Body of pancreas (tissue), 4 donors: ENCODE data around the gene SLC9A9.

Experiments
- CTCF ChIP-seq, 7 experiments: fragments of 450-650 bp in 4 of 7; fragments of 200-600 bp in 3 of 7; sonication (generic) in 3 of 7; IDR thresholded peaks; one replicate each; pipeline ENCODE4 v1.5.1; 2016 to 2019; ENCODE audit warnings: antibody characterized with exemption in 7 of 7
- POLR2A ChIP-seq, 3 donors: fragments of 450-650 bp; IDR thresholded peaks; one replicate each; pipeline ENCODE4 v1.6.1; 2016; ENCODE audit warnings: antibody characterized with exemption in 3 of 3, mild to moderate bottlenecking in 2 of 3

GRCh38 chr3:143429628-143430514 is 418.4 kb downstream of the SLC9A9 start:
- TF ChIP-seq CTCF (IDR thresholded peaks at IDR 0.05) (no peak), POLR2A (IDR thresholded peaks at IDR 0.05) (no peak)
